Trophoblast cell (in vitro differentiated cells and primary cell): Measurements from ENCODE around the gene HDAC2.
"Not testable (repeated sequence)": the region's sequence is repeated elsewhere in the genome, so short reads cannot be mapped to it uniquely, and the experiment has no call there.

Experiments
- DNase-seq, 2 donors: peaks; one replicate each; pipeline ENCODE4 v3.0.0-alpha.2; 2016
- H2AFZ ChIP-seq: 2 replicates; pipeline ENCODE4 v1.6.1; 2013; ENCODE audit warnings: low read length, moderate library complexity, mild to moderate bottlenecking; ENCODE audit not compliant: insufficient read depth, poor library complexity
- H2AK5ac ChIP-seq: 2 replicates; pipeline ENCODE4 v1.6.1; 2013; ENCODE audit warnings: mild to moderate bottlenecking, low read length
- H2BK120ac ChIP-seq: 2 replicates; pipeline ENCODE4 v1.6.1; 2013; ENCODE audit warnings: low read length, mild to moderate bottlenecking, moderate library complexity; ENCODE audit not compliant: insufficient read depth, poor library complexity
- H2BK12ac ChIP-seq: 2 replicates; pipeline ENCODE4 v1.6.1; 2013; ENCODE audit warnings: mild to moderate bottlenecking, low read length, moderate library complexity
- H2BK5ac ChIP-seq: 2 replicates; pipeline ENCODE4 v1.6.1; 2013; ENCODE audit warnings: low read length, low read depth, moderate library complexity, mild to moderate bottlenecking; ENCODE audit not compliant: poor library complexity
- H3K14ac ChIP-seq: 2 replicates; pipeline ENCODE4 v1.6.1; 2013; ENCODE audit warnings: mild to moderate bottlenecking, low read length
- H3K18ac ChIP-seq: 2 replicates; pipeline ENCODE4 v1.6.1; 2013; ENCODE audit warnings: mild to moderate bottlenecking, low read length
- H3K23ac ChIP-seq: 2 replicates; pipeline ENCODE4 v1.6.1; 2013; ENCODE audit warnings: low read length
- H3K27ac ChIP-seq: 2 replicates; pipeline ENCODE4 v1.5.1; 2013; ENCODE audit warnings: low read depth, mild to moderate bottlenecking, inconsistent platforms, low read length, moderate library complexity
- H3K27me3 ChIP-seq: 2 replicates; pipeline ENCODE4 v1.6.1; 2013; ENCODE audit warnings: inconsistent platforms, mild to moderate bottlenecking, low read length, moderate library complexity; ENCODE audit not compliant: insufficient read depth
- H3K36me3 ChIP-seq, 2 experiments: 1 replicate in 1 of 2; 2 replicates in 1 of 2; pipeline ENCODE4 v1.6.1; 2013; ENCODE audit warnings: low read length in 2 of 2, mild to moderate bottlenecking in 2 of 2, moderate library complexity in 1 of 2; ENCODE audit not compliant: insufficient read depth in 2 of 2, control insufficient read depth in 1 of 2
- H3K4ac ChIP-seq: 2 replicates; pipeline ENCODE4 v1.6.1; 2013; ENCODE audit warnings: low read depth, mild to moderate bottlenecking, low read length, moderate library complexity
- H3K4me1 ChIP-seq, 2 experiments: 1 replicate in 1 of 2; 2 replicates in 1 of 2; pipeline ENCODE4 v1.6.1; 2013; ENCODE audit warnings: low read length in 2 of 2, mild to moderate bottlenecking in 2 of 2, moderate library complexity in 1 of 2; ENCODE audit not compliant: insufficient read depth in 2 of 2, control insufficient read depth in 1 of 2
- H3K4me2 ChIP-seq: 2 replicates; pipeline ENCODE4 v1.6.1; 2013; ENCODE audit warnings: inconsistent platforms, mild to moderate bottlenecking, low read length, moderate library complexity
- H3K4me3 ChIP-seq: 2 replicates; pipeline ENCODE4 v1.5.1; 2013; ENCODE audit warnings: mild to moderate bottlenecking, low read depth, low read length, inconsistent platforms
- H3K79me1 ChIP-seq: one replicate; pipeline ENCODE4 v1.6.1; 2013; ENCODE audit warnings: low read length
- H3K79me2 ChIP-seq: 2 replicates; pipeline ENCODE4 v1.6.1; 2013; ENCODE audit warnings: low read length, mild to moderate bottlenecking; ENCODE audit not compliant: control insufficient read depth, insufficient read depth, poor library complexity
- H3K9ac ChIP-seq: 2 replicates; pipeline ENCODE4 v1.6.1; 2013; ENCODE audit warnings: mild to moderate bottlenecking, low read length
- H3K9me3 ChIP-seq: 2 replicates; pipeline ENCODE4 v1.6.1; 2013; ENCODE audit warnings: low read depth, mild to moderate bottlenecking, control low read depth, inconsistent platforms, low read length; ENCODE audit not compliant: insufficient read depth
- H4K12ac ChIP-seq: 2 replicates; pipeline ENCODE4 v1.6.1; 2013; ENCODE audit warnings: low read depth, mild to moderate bottlenecking, low read length, moderate library complexity
- H4K8ac ChIP-seq: 2 replicates; pipeline ENCODE4 v1.6.1; 2013; ENCODE audit warnings: low read depth, mild to moderate bottlenecking, low read length, moderate library complexity
- H4K91ac ChIP-seq: one replicate; pipeline ENCODE4 v1.6.1; 2013; ENCODE audit warnings: low read depth, mild to moderate bottlenecking, low read length, moderate library complexity
- WGBS: extraction: QIAGEN DNeasy Blood & Tissue Kit; methylation state at CpG from one replicate; pipeline ENCODE4 v1.1.7; 2013; ENCODE audit warnings: missing lambda C conversion rate; ENCODE audit not compliant: insufficient read length, insufficient coverage; ENCODE audit errors: extremely low coverage; 5-methylcytosine and 5-hydroxymethylcytosine counted together

The HDAC2 gene

GRCh38 chr6:113923526-113923925 lies 47.4 kb downstream of the HDAC2 start:
- H2BK12ac ChIP-seq = no peak overlapping the region
- no peaks in the 10 kb centered on the region for H3K36me3 ChIP-seq
- H3K14ac ChIP-seq = no peak overlapping the region
- no peak for DNase-seq
- no peak overlapping the region for H4K91ac ChIP-seq
- H4K12ac ChIP-seq = no peak overlapping the region
- no peak overlapping the region for H2AK5ac ChIP-seq
- no peak overlapping the region for H3K27ac ChIP-seq
- no peaks in the 10 kb centered on the region for H3K79me2 ChIP-seq
- H2BK120ac ChIP-seq = no peak overlapping the region
- H3K9me3 ChIP-seq = no peaks in the 10 kb centered on the region
- no peak overlapping the region for H2BK5ac ChIP-seq
- no peak overlapping the region for H3K4me3 ChIP-seq
- H3K18ac ChIP-seq = no peak overlapping the region
- H3K4ac ChIP-seq = no peak overlapping the region
- no peak overlapping the region for H3K23ac ChIP-seq
- peaks cover 0 to 3% of the 10 kb centered on the region in 2 experiments for H3K4me1 ChIP-seq
- H2AFZ ChIP-seq = no peak overlapping the region
- H3K27me3 ChIP-seq = no peaks in the 10 kb centered on the region
- H3K79me1 ChIP-seq = no peaks in the 10 kb centered on the region
- H4K8ac ChIP-seq = no peak overlapping the region
- no peak overlapping the region for H3K9ac ChIP-seq
- no peak overlapping the region for H3K4me2 ChIP-seq

GRCh38 chr6:113921299-113921904 lies 49.5 kb downstream of the HDAC2 start:
- H3K4me2 ChIP-seq = no peak overlapping the region
- DNase-seq = no peak
- no peaks in the 10 kb centered on the region for H3K9me3 ChIP-seq
- no peak overlapping the region for H3K9ac ChIP-seq
- no CpG with 5 or more reads among the region's 4 CpGs for WGBS
- no peak overlapping the region for H4K12ac ChIP-seq
- H2BK5ac ChIP-seq = no peak overlapping the region
- H4K8ac ChIP-seq = no peak overlapping the region
- H3K79me2 ChIP-seq = no peaks in the 10 kb centered on the region
- H2AFZ ChIP-seq = no peak overlapping the region
- no peak overlapping the region for H3K14ac ChIP-seq
- no peak overlapping the region for H3K18ac ChIP-seq
- H3K79me1 ChIP-seq = no peaks in the 10 kb centered on the region
- H3K27ac ChIP-seq = no peak overlapping the region
- H3K36me3 ChIP-seq = no peaks in the 10 kb centered on the region
- no peak overlapping the region for H2AK5ac ChIP-seq
- no peak overlapping the region for H2BK120ac ChIP-seq
- no peak overlapping the region for H3K4ac ChIP-seq
- H3K23ac ChIP-seq = no peak overlapping the region
- H3K4me1 ChIP-seq = peaks cover 0 to 3% of the 10 kb centered on the region in 2 experiments
- no peaks in the 10 kb centered on the region for H3K27me3 ChIP-seq
- H2BK12ac ChIP-seq = no peak overlapping the region
- H3K4me3 ChIP-seq = no peak overlapping the region
- no peak overlapping the region for H4K91ac ChIP-seq

DNA sequence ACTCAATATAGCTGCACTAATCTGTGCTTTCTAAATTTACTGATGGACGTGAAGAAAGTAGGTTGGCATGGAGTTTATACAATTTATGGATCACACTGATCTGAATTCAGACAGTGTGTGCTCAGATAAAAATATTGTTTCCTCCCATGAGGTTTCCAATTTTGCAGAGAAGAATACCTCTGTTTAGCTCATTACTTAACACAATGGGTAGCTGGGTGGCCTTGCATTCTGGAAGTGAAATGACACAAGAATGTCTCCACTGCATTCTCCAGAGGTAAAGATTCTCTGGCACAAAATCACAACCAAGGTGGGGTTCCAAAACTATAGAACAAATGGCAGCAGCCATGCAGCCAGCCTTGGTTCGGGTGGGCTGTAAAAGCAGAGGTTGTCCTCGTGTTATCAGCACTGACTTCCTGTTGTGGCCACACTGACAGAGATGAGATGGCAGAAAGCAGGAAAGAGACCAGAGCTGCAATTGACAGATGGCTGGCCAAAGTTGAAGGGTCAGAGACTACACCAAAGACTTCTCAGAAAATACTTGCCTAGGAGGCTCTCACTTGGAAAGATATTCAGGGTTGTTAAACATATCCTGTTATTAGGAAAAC lies 50.2 kb downstream of the HDAC2 start:
- Histone ChIP-seq H3K4me2 (no peak overlapping the region), H4K91ac (no peak overlapping the region), H3K4ac (no peak overlapping the region), H3K14ac (no peak overlapping the region), H3K79me2 (no peaks in the 10 kb centered on the region), H2BK120ac (no peak overlapping the region), H3K4me1 (peaks cover 0 to 3% of the 10 kb centered on the region in 2 experiments), H2BK5ac (no peak overlapping the region), H3K9me3 (no peaks in the 10 kb centered on the region), H3K27ac (no peak overlapping the region), H2BK12ac (no peak overlapping the region), H2AK5ac (no peak overlapping the region), H3K79me1 (no peaks in the 10 kb centered on the region), H3K27me3 (no peaks in the 10 kb centered on the region), H3K18ac (no peak overlapping the region), H2AFZ (no peak overlapping the region), H4K8ac (no peak overlapping the region), H3K23ac (no peak overlapping the region), H3K9ac (no peak overlapping the region), H4K12ac (no peak overlapping the region), H3K4me3 (no peak overlapping the region), H3K36me3 (no peaks in the 10 kb centered on the region)
- DNase-seq = no peak
- no CpG with 5 or more reads among the region's 3 CpGs for WGBS

- H3K9me3 ChIP-seq, H2AFZ ChIP-seq, H4K12ac ChIP-seq, H4K91ac ChIP-seq, H2BK120ac ChIP-seq, H3K18ac ChIP-seq, H2AK5ac ChIP-seq, H3K36me3 ChIP-seq, H3K4ac ChIP-seq, H3K23ac ChIP-seq, H3K4me3 ChIP-seq, H3K4me2 ChIP-seq, H3K9ac ChIP-seq, H3K79me1 ChIP-seq, H2BK5ac ChIP-seq, H3K79me2 ChIP-seq, H3K14ac ChIP-seq, H3K27ac ChIP-seq, H4K8ac ChIP-seq, H3K4me1 ChIP-seq, H3K27me3 ChIP-seq, H2BK12ac ChIP-seq, DNase-seq: not testable (repeated sequence)
- WGBS = no CpG with 5 or more reads among the region's 1 CpG
These were observed 60.7 kb downstream of the HDAC2 start for GRCh38 chr6:113910285-113910684.
